ENCODE measurements around the gene OR10H5.
"Not testable (repeated sequence)": the region's sequence is repeated elsewhere in the genome, so short reads cannot be mapped to it uniquely, and the experiment has no call there.

The OR10H5 gene
- 0 to 0.19 (median 0) reads per million in 3 donors for total RNA-seq

DNA sequence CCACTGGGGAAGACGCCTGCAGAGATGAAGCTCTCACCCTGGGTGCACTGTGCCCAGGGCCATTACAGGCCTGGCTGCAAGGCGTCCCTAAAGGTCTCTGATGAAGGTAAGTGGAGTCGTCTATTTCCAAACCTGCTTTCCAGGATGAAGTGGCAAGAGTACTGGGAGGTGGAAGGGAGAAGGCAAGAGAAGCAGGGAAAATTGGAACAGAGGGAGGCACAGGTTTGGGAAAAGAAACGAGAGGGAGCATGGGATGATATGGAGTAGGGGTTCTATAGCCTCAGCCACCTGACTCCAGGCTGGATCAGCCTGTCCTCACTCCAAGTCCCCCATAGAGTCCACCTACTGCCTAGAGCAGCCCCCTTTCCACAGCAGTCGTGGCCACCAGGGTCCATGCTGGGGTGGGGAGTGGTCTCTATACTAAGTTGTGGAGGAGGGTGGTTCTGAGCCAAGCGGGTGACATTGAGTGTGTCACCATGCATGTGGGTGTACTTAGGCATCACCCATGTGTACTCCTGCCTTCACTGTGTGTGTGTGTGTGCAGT lies at the start of gene OR10H5:
Gene OR10H5, plus strand, starts transcription at position 51 of the 545 bp plus-strand sequence. CDS start 6,388 bp downstream, outside the sequence.
- H3K27me3 ChIP-seq (replicated peaks; ENCODE audit: control insufficient read depth, insufficient read depth, low read length, poor library complexity, severe bottlenecking), result no peaks in the 10 kb centered on the region
- no peaks in the 10 kb centered on the region for H3K4me1 ChIP-seq (ENCODE audit: control insufficient read depth, insufficient read depth, low read length, poor library complexity, severe bottlenecking)
- no peak within 1 kb of the TSS for H3K27ac ChIP-seq (ENCODE audit: insufficient read depth, low read length, poor library complexity, severe bottlenecking)
- DNase-seq, result no peak
- H3K36me3 ChIP-seq (ENCODE audit: control insufficient read depth, insufficient read depth, low read length), result no peaks in the 10 kb centered on the region
- H3K4me3 ChIP-seq (ENCODE audit: insufficient read depth, low read depth, low read length, poor library complexity, severe bottlenecking), result no peak within 1 kb of the TSS
- H3K9me3 ChIP-seq (ENCODE audit: control insufficient read depth, low read length), result no peaks in the 10 kb centered on the region

DNA sequence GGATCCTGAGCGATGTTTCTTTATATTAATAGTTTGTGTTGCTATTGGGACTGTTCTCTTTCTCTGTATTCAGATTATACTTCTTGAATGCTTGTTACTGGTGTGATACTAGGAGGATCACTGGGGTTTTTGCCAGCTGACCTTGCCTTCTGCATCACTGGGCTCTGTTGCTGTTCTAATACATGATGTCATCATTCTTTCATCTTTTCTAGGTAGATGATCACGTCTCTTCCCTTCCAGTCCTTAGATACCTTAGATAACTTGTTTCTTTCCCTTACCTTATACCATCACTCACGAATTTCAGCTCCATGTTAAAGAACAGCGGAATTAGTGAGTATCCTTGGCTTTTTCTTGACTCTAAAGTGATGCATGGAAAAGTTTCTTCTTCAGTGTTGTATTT lies 49.7 kb upstream of the OR10H5 start, which contains the start of gene OR10H3:
Gene OR10H3, plus strand, starts transcription at position 264 of the 400 bp plus-strand sequence. CDS start 3,408 bp downstream, outside the sequence.
- no peaks in the 10 kb centered on the region for H3K9me3 ChIP-seq (ENCODE audit: control insufficient read depth, low read length)

DNA sequence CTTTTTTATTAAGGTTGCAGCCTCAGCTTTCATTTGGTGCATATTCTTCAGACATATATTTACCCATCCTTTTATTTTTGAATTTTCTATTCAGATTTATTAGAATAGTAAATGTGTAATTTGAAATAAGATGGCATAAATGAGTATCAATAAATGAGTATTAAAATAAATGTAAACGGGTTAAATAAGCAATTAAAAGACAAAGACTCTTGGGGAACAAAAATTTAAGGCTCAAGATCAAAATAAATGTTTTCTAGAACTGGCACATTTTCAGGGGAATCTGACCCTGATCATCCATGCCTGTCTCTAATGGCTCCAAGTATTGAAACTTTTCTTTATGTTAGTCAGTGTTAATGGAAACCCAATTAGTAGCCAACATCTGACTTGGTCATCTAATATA lies 46.7 kb upstream of the OR10H5 start:
- Histone ChIP-seq H3K9me3 (ENCODE audit: control insufficient read depth, low read length) (no peaks in the 10 kb centered on the region), H3K27me3 (replicated peaks; ENCODE audit: control insufficient read depth, insufficient read depth, low read length, poor library complexity, severe bottlenecking) (peaks cover 2% of the 10 kb centered on the region), H3K36me3 (ENCODE audit: control insufficient read depth, insufficient read depth, low read length) (no peaks in the 10 kb centered on the region), H3K4me3 (ENCODE audit: insufficient read depth, low read depth, low read length, poor library complexity, severe bottlenecking) (no peak overlapping the region), H3K27ac (ENCODE audit: insufficient read depth, low read length, poor library complexity, severe bottlenecking) (no peak overlapping the region), H3K4me1 (ENCODE audit: control insufficient read depth, insufficient read depth, low read length, poor library complexity, severe bottlenecking) (no peaks in the 10 kb centered on the region)
- no peak for DNase-seq

More for the DNA sequence above, 49.7 kb upstream of the OR10H5 start, which contains the start of gene OR10H3:
- no peaks in the 10 kb centered on the region for H3K36me3 ChIP-seq (ENCODE audit: control insufficient read depth, insufficient read depth, low read length)
- H3K4me1 ChIP-seq (ENCODE audit: control insufficient read depth, insufficient read depth, low read length, poor library complexity, severe bottlenecking), result no peaks in the 10 kb centered on the region
- H3K27ac ChIP-seq (ENCODE audit: insufficient read depth, low read length, poor library complexity, severe bottlenecking), result no peak within 1 kb of the TSS
- H3K27me3 ChIP-seq (replicated peaks; ENCODE audit: control insufficient read depth, insufficient read depth, low read length, poor library complexity, severe bottlenecking), result no peaks in the 10 kb centered on the region
- no peak for DNase-seq
- no peak within 1 kb of the TSS for H3K4me3 ChIP-seq (ENCODE audit: insufficient read depth, low read depth, low read length, poor library complexity, severe bottlenecking)

DNA sequence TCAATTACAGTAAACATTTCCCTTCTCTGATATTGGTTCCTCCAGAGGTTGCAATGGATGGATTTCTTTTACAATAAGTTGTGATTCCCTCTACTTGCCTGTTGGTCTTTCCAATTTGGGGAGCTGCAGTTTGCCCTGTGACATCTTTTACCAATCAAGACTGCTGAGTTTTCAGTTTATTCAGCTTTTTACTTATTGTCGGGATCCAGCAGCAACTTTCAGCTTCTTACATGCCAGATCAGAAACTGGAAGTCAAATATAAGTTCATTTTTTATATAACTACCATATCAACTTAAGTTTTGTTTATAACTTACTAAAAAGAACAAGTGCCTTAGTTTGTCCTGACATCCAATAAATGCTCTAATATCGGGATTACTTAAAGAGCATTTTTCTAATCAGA lies 39.2 kb upstream of the OR10H5 start:
- DNase-seq, result no peak
- H3K27ac ChIP-seq (ENCODE audit: insufficient read depth, low read length, poor library complexity, severe bottlenecking), result no peak overlapping the region
- no peaks in the 10 kb centered on the region for H3K9me3 ChIP-seq (ENCODE audit: control insufficient read depth, low read length)
- no peaks in the 10 kb centered on the region for H3K4me1 ChIP-seq (ENCODE audit: control insufficient read depth, insufficient read depth, low read length, poor library complexity, severe bottlenecking)
- H3K27me3 ChIP-seq (replicated peaks; ENCODE audit: control insufficient read depth, insufficient read depth, low read length, poor library complexity, severe bottlenecking), result peaks cover 5% of the 10 kb centered on the region
- H3K36me3 ChIP-seq (ENCODE audit: control insufficient read depth, insufficient read depth, low read length), result no peaks in the 10 kb centered on the region
- H3K4me3 ChIP-seq (ENCODE audit: insufficient read depth, low read depth, low read length, poor library complexity, severe bottlenecking), result no peak overlapping the region

GRCh38 chr19:15758379-15758778 lies 29.1 kb upstream of the OR10H5 start:
- H3K27me3 ChIP-seq (replicated peaks; ENCODE audit: control insufficient read depth, insufficient read depth, low read length, poor library complexity, severe bottlenecking), result peaks cover 11% of the 10 kb centered on the region
- H3K4me1 ChIP-seq (ENCODE audit: control insufficient read depth, insufficient read depth, low read length, poor library complexity, severe bottlenecking), result no peaks in the 10 kb centered on the region
- no peak overlapping the region for H3K27ac ChIP-seq (ENCODE audit: insufficient read depth, low read length, poor library complexity, severe bottlenecking)
- H3K4me3 ChIP-seq (ENCODE audit: insufficient read depth, low read depth, low read length, poor library complexity, severe bottlenecking), result no peak overlapping the region
- DNase-seq, result no peak
- no peaks in the 10 kb centered on the region for H3K36me3 ChIP-seq (ENCODE audit: control insufficient read depth, insufficient read depth, low read length)
- no peaks in the 10 kb centered on the region for H3K9me3 ChIP-seq (ENCODE audit: control insufficient read depth, low read length)

- Histone ChIP-seq H3K4me3 (ENCODE audit: insufficient read depth, low read depth, low read length, poor library complexity, severe bottlenecking) (no peak overlapping the region), H3K4me1 (ENCODE audit: control insufficient read depth, insufficient read depth, low read length, poor library complexity, severe bottlenecking) (no peaks in the 10 kb centered on the region), H3K27me3 (replicated peaks; ENCODE audit: control insufficient read depth, insufficient read depth, low read length, poor library complexity, severe bottlenecking) (peaks cover 6% of the 10 kb centered on the region), H3K27ac (ENCODE audit: insufficient read depth, low read length, poor library complexity, severe bottlenecking) (no peak overlapping the region), H3K9me3 (ENCODE audit: control insufficient read depth, low read length) (no peaks in the 10 kb centered on the region), H3K36me3 (ENCODE audit: control insufficient read depth, insufficient read depth, low read length) (no peaks in the 10 kb centered on the region)
- no peak for DNase-seq
Measured at GRCh38 chr19:15759962-15760565, 27.4 kb upstream of the OR10H5 start.

GRCh38 chr19:15769586-15769985 lies 17.9 kb upstream of the OR10H5 start:
- Histone ChIP-seq H3K4me1 (ENCODE audit: control insufficient read depth, insufficient read depth, low read length, poor library complexity, severe bottlenecking) (no peaks in the 10 kb centered on the region), H3K36me3 (ENCODE audit: control insufficient read depth, insufficient read depth, low read length) (no peaks in the 10 kb centered on the region), H3K27ac (ENCODE audit: insufficient read depth, low read length, poor library complexity, severe bottlenecking) (no peak overlapping the region), H3K27me3 (replicated peaks; ENCODE audit: control insufficient read depth, insufficient read depth, low read length, poor library complexity, severe bottlenecking) (no peaks in the 10 kb centered on the region), H3K4me3 (ENCODE audit: insufficient read depth, low read depth, low read length, poor library complexity, severe bottlenecking) (no peak overlapping the region), H3K9me3 (ENCODE audit: control insufficient read depth, low read length) (no peaks in the 10 kb centered on the region)
- no peak for DNase-seq

GRCh38 chr19:15774159-15774558 lies 13.3 kb upstream of the OR10H5 start:
- H3K27ac ChIP-seq (ENCODE audit: insufficient read depth, low read length, poor library complexity, severe bottlenecking); H3K36me3 ChIP-seq (ENCODE audit: control insufficient read depth, insufficient read depth, low read length); DNase-seq; H3K4me3 ChIP-seq (ENCODE audit: insufficient read depth, low read depth, low read length, poor library complexity, severe bottlenecking); H3K9me3 ChIP-seq (ENCODE audit: control insufficient read depth, low read length); H3K4me1 ChIP-seq (ENCODE audit: control insufficient read depth, insufficient read depth, low read length, poor library complexity, severe bottlenecking); H3K27me3 ChIP-seq (replicated peaks; ENCODE audit: control insufficient read depth, insufficient read depth, low read length, poor library complexity, severe bottlenecking): not testable (repeated sequence)

- no peak for DNase-seq
- Histone ChIP-seq H3K4me1 (ENCODE audit: control insufficient read depth, insufficient read depth, low read length, poor library complexity, severe bottlenecking) (no peaks in the 10 kb centered on the region), H3K27me3 (replicated peaks; ENCODE audit: control insufficient read depth, insufficient read depth, low read length, poor library complexity, severe bottlenecking) (no peaks in the 10 kb centered on the region), H3K36me3 (ENCODE audit: control insufficient read depth, insufficient read depth, low read length) (no peaks in the 10 kb centered on the region), H3K4me3 (ENCODE audit: insufficient read depth, low read depth, low read length, poor library complexity, severe bottlenecking) (no peak overlapping the region), H3K27ac (ENCODE audit: insufficient read depth, low read length, poor library complexity, severe bottlenecking) (no peak overlapping the region), H3K9me3 (ENCODE audit: control insufficient read depth, low read length) (no peaks in the 10 kb centered on the region)
Measured at GRCh38 chr19:15775249-15775648, 12.2 kb upstream of the OR10H5 start.

DNA sequence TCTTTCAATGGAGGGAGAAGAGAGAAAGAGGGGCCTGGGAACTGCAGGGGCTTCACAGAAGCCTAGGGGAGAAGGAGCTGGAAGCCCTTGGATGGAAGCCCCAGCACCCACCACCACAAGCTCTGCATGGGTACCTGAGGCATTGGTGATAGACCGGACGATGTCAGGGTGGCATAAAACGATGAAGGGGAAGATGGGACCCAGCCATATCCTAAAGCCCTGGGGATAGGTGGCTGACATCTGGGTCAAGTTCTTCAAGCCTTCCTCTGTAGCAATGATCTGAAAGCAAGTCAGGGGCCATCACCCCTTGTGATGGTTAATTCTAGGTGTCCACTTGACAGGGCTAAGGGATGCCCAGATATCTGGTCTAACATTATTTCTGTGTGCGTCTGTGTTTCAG lies 11.2 kb upstream of the OR10H5 start:
- H3K9me3 ChIP-seq (ENCODE audit: control insufficient read depth, low read length), result no peaks in the 10 kb centered on the region

More for the DNA sequence above, 11.2 kb upstream of the OR10H5 start:
- no peak for DNase-seq
- Histone ChIP-seq H3K27ac (ENCODE audit: insufficient read depth, low read length, poor library complexity, severe bottlenecking) (no peak overlapping the region), H3K36me3 (ENCODE audit: control insufficient read depth, insufficient read depth, low read length) (no peaks in the 10 kb centered on the region), H3K4me1 (ENCODE audit: control insufficient read depth, insufficient read depth, low read length, poor library complexity, severe bottlenecking) (no peaks in the 10 kb centered on the region), H3K27me3 (replicated peaks; ENCODE audit: control insufficient read depth, insufficient read depth, low read length, poor library complexity, severe bottlenecking) (no peaks in the 10 kb centered on the region), H3K4me3 (ENCODE audit: insufficient read depth, low read depth, low read length, poor library complexity, severe bottlenecking) (no peak overlapping the region)
